Endothelial cell of umbilical vein (primary cell): Measurements from ENCODE around the gene YJU2. TPM values are rescaled to one million over a fixed set of nuclear protein-coding genes. Genes with fewer than 3 reads are reported as not detected.

ENCODE experiments used
- BruUV-seq: library from RNA; stranded (reverse); fragments of 400-500 nt; replicated peaks from 2 replicates; lab custom pipeline; 2021; lab: Mats Ljungman, UMichigan
- CTCF ChIA-PET: fragments of 300-600, 350-600 bp; sonication (Branson Sonifier 250); formaldehyde crosslinking; loops from one replicate; lab custom pipeline; 2021; ENCODE audit warnings: antibody characterized with exemption, inconsistent platforms; lab: Charles Lee
- POLR2A ChIA-PET: fragments of 300-600, 350-600 bp; sonication (Branson Sonifier 250); formaldehyde crosslinking; loops from one replicate; lab custom pipeline; 2021; ENCODE audit warnings: antibody characterized with exemption, inconsistent platforms; lab: Charles Lee
- DNase-seq: peaks from one replicate; pipeline ENCODE4 v3.0.0-alpha.2; 2011; ENCODE audit warnings: low read depth, low spot score
- FAIRE-seq: peaks from 2 replicates; lab custom pipeline; 2011; peaks lifted over from hg19 to GRCh38; lab: Jason Lieb, UNC
- H2AFZ ChIP-seq: 2 replicates; pipeline ENCODE4 v1.6.0; 2012; ENCODE audit warnings: low read depth, low read length, control low read depth, inconsistent platforms
- H3K27ac ChIP-seq: 2 replicates; pipeline ENCODE4 v1.5.1; 2011; ENCODE audit warnings: low read depth, mild to moderate bottlenecking, control low read depth, low read length, moderate library complexity; ENCODE audit not compliant: insufficient read depth
- H3K27me3 ChIP-seq, 2 experiments: 2 replicates each; pipeline versions ENCODE4 v1.6.0 to v1.6.1; 2011; ENCODE audit warnings: low read length in 2 of 2, mixed read lengths in 1 of 2; ENCODE audit not compliant: control insufficient read depth in 2 of 2, insufficient read depth in 2 of 2
- H3K36me3 ChIP-seq, 2 experiments: 2 replicates in 1 of 2; 3 replicates in 1 of 2; pipeline ENCODE4 v1.5.1; 2011; ENCODE audit warnings: low read length in 2 of 2, mild to moderate bottlenecking in 1 of 2, moderate library complexity in 1 of 2; ENCODE audit not compliant: control insufficient read depth in 2 of 2, insufficient read depth in 2 of 2; ENCODE audit errors: extremely low read depth in 1 of 2
- H3K4me1 ChIP-seq: 3 replicates; pipeline ENCODE4 v1.5.1; 2011; ENCODE audit warnings: mild to moderate bottlenecking, low read length; ENCODE audit not compliant: control insufficient read depth, insufficient read depth; ENCODE audit errors: extremely low read depth
- H3K4me2 ChIP-seq: 2 replicates; pipeline ENCODE4 v1.6.1; 2011; ENCODE audit warnings: low read length, control low read depth, mixed read lengths; ENCODE audit not compliant: insufficient read depth
- H3K4me3 ChIP-seq, 3 experiments: fragments of 200-600 bp in 1 of 3; sonication (generic), shearing (Covaris generic) in 1 of 3; replicated peaks in 1 of 3; 2 replicates each; pipeline ENCODE4 v1.5.1; 2011 to 2016; ENCODE audit warnings: control low read depth in 3 of 3, low read length in 3 of 3, mild to moderate bottlenecking in 2 of 3, inconsistent platforms in 1 of 3, low read depth in 1 of 3, moderate library complexity in 1 of 3; ENCODE audit not compliant: insufficient read depth in 1 of 3
- H3K79me2 ChIP-seq: 2 replicates; pipeline ENCODE4 v1.6.0; 2012; ENCODE audit warnings: low read length, inconsistent platforms; ENCODE audit not compliant: control insufficient read depth, insufficient read depth
- H3K9ac ChIP-seq: replicated peaks from 2 replicates; pipeline ENCODE3; 2011; ENCODE audit warnings: low read length, control low read depth; ENCODE audit not compliant: insufficient read depth; ENCODE audit errors: extremely low read depth
- H3K9me1 ChIP-seq: replicated peaks from 3 replicates; pipeline ENCODE4 v1.6.0; 2011; ENCODE audit warnings: mild to moderate bottlenecking, low read length; ENCODE audit not compliant: control insufficient read depth, insufficient read depth; ENCODE audit errors: extremely low read depth
- H3K9me3 ChIP-seq: replicated peaks from 2 replicates; pipeline ENCODE4 v1.5.1; 2012; ENCODE audit warnings: low read length, inconsistent platforms; ENCODE audit not compliant: control insufficient read depth, insufficient read depth
- H4K20me1 ChIP-seq: replicated peaks from 2 replicates; pipeline ENCODE3; 2011; ENCODE audit warnings: mild to moderate bottlenecking, low read length; ENCODE audit not compliant: control insufficient read depth, insufficient read depth; ENCODE audit errors: extremely low read depth
- EZH2 ChIP-seq: IDR thresholded peaks from 2 replicates; pipeline ENCODE4 v1.6.1; 2012; ENCODE audit warnings: borderline replicate concordance, low read depth, mild to moderate bottlenecking, moderate library complexity, low read length, inconsistent platforms; ENCODE audit not compliant: severe bottlenecking
- JUN ChIP-seq: IDR thresholded peaks from 2 replicates; pipeline ENCODE4 v1.6.1; 2011; ENCODE audit warnings: borderline replicate concordance, low read depth; ENCODE audit not compliant: insufficient read length, insufficient read depth
- MYC ChIP-seq: IDR thresholded peaks from one replicate; pipeline ENCODE4 v1.6.1; 2011; ENCODE audit warnings: mild to moderate bottlenecking, low read depth, low read length
- dilution Hi-C: fragments of 300-500 bp; cut with MboI; formaldehyde crosslinking; loops from one replicate; pipeline ENCODE4 v1.15.0; 2019; ENCODE audit warnings: low sequenced_read_pairs; ENCODE audit not compliant: extremely low pct_ligation_motif_present
- intact Hi-C: fragments of 100-400 bp; cut with micrococcal nuclease; formaldehyde crosslinking; loops from one replicate; pipeline ENCODE4 v1.10.0; 2022
- polyA plus RNA-seq, 4 experiments: library from polyadenylated mRNA; depleted of rRNA in 3 of 4; stranded (reverse) in 3 of 4; unstranded in 1 of 4; fragments of >200 nt; gene quantifications; 2 replicates each; pipeline versions ENCODE4 v1.2.1 to v1.2.3, GENCODE V29; 2011 to 2012; ENCODE audit warnings: missing spikeins in 1 of 4
- total RNA-seq: library from RNA; stranded (reverse); gene quantifications from 2 replicates; pipeline ENCODE4 v1.2.3, GENCODE V29; 2021
- TF ChIP-seq, protein P1 (sequence below), 2 donors: IDR thresholded peaks; 1 replicate in 1 of 2; 2 replicates in 1 of 2; pipeline ENCODE4 v1.5.1; 2011; ENCODE audit warnings: low read length in 2 of 2, mild to moderate bottlenecking in 2 of 2, moderate library complexity in 2 of 2, control low read depth in 1 of 2, inconsistent platforms in 1 of 2, low read depth in 1 of 2; ENCODE audit not compliant: insufficient read depth in 1 of 2; ENCODE audit errors: extremely low read depth in 1 of 2

The YJU2 gene
- total and polyA plus RNA-seq, 2 donors (not counting 3 experiments of a cell fraction or from before 2014, with no cell fraction given), result 20.7 to 21.5 TPM

- no peaks in the 10 kb centered on the region for H3K79me2 ChIP-seq
- CTCF ChIA-PET, result interaction anchor here (1.1 to 3.7 kb wide), 2 partner anchors 10 to 24 kb away, joined by 3 to 19 read pairs; no protein-coding TSS in a partner anchor
- FAIRE-seq (no peak), DNase-seq (no peak)
- H3K9ac ChIP-seq, result no peak overlapping the region
- H3K4me2 ChIP-seq, result no peak overlapping the region
- no peaks in the 10 kb centered on the region for H3K4me1 ChIP-seq
- POLR2A ChIA-PET, result no interaction called here
- BruUV-seq, result no TSS peak
- H3K36me3 ChIP-seq, result peaks cover 10 to 33% of the 10 kb centered on the region in 2 experiments
- no peak overlapping the region for H3K27ac ChIP-seq
- H4K20me1 ChIP-seq, result no peaks in the 10 kb centered on the region
- dilution Hi-C loops, result no loop called here
- H2AFZ ChIP-seq, result no peak overlapping the region
- intact Hi-C loops, result no loop called here
- H3K4me3 ChIP-seq, result no peak overlapping the region
- no peaks in the 10 kb centered on the region for H3K9me1 ChIP-seq
- no peaks in the 10 kb centered on the region for H3K9me3 ChIP-seq
- TF ChIP-seq EZH2 (no peak), JUN (no peak), MYC (no peak)
- TF ChIP-seq, protein P1, sequence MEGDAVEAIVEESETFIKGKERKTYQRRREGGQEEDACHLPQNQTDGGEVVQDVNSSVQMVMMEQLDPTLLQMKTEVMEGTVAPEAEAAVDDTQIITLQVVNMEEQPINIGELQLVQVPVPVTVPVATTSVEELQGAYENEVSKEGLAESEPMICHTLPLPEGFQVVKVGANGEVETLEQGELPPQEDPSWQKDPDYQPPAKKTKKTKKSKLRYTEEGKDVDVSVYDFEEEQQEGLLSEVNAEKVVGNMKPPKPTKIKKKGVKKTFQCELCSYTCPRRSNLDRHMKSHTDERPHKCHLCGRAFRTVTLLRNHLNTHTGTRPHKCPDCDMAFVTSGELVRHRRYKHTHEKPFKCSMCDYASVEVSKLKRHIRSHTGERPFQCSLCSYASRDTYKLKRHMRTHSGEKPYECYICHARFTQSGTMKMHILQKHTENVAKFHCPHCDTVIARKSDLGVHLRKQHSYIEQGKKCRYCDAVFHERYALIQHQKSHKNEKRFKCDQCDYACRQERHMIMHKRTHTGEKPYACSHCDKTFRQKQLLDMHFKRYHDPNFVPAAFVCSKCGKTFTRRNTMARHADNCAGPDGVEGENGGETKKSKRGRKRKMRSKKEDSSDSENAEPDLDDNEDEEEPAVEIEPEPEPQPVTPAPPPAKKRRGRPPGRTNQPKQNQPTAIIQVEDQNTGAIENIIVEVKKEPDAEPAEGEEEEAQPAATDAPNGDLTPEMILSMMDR (IDR thresholded peaks at IDR 0.05; ENCODE audit: extremely low read depth in 1 of 2, insufficient read depth in 1 of 2, low read depth in 1 of 2, low read length in 2 of 2), result peak in 1 of 2 donors; percentile 12
- H3K27me3 ChIP-seq, result no peaks in the 10 kb centered on the region
Measured at GRCh38 chr19:4256563-4256962, 9.7 kb downstream of the YJU2 start.

GRCh38 chr19:4257025-4257424 lies 10.1 kb downstream of the YJU2 start:
- no peak for DNase-seq
- no peak overlapping the region for H2AFZ ChIP-seq

More at GRCh38 chr19:4257025-4257424, 10.1 kb downstream of the YJU2 start:
- Histone ChIP-seq H3K4me3 (no peak overlapping the region), H3K27me3 (no peaks in the 10 kb centered on the region), H3K36me3 (peaks cover 10 to 33% of the 10 kb centered on the region in 2 experiments), H3K9ac (no peak overlapping the region), H3K9me3 (no peaks in the 10 kb centered on the region), H3K4me1 (no peaks in the 10 kb centered on the region), H3K27ac (no peak overlapping the region), H4K20me1 (no peaks in the 10 kb centered on the region), H3K79me2 (no peaks in the 10 kb centered on the region), H3K4me2 (no peak overlapping the region), H3K9me1 (no peaks in the 10 kb centered on the region)
- no peak for FAIRE-seq
- CTCF ChIA-PET, result interaction anchor here (3.7 kb wide), 1 partner anchor 10 kb away, joined by 19 read pairs; no protein-coding TSS in a partner anchor
- no peak for TF ChIP-seq EZH2
- no TSS peak for BruUV-seq
- intact Hi-C loops (no loop called here), dilution Hi-C loops (no loop called here)
- POLR2A ChIA-PET, result no interaction called here
